NCI-H2107 treated with DMSO at 0.1 percent for 48 hours (cell line): ENCODE measurements around the gene PRDX5.
"Not testable (repeated sequence)": the region's sequence is repeated elsewhere in the genome, so short reads cannot be mapped to it uniquely, and the experiment has no call there.

ENCODE experiments used
- DNase-seq: peaks from one replicate; lab custom pipeline; 2025; ENCODE audit not compliant: unreplicated experiment; lab: John Stamatoyannopoulos, UW

The PRDX5 gene

DNA sequence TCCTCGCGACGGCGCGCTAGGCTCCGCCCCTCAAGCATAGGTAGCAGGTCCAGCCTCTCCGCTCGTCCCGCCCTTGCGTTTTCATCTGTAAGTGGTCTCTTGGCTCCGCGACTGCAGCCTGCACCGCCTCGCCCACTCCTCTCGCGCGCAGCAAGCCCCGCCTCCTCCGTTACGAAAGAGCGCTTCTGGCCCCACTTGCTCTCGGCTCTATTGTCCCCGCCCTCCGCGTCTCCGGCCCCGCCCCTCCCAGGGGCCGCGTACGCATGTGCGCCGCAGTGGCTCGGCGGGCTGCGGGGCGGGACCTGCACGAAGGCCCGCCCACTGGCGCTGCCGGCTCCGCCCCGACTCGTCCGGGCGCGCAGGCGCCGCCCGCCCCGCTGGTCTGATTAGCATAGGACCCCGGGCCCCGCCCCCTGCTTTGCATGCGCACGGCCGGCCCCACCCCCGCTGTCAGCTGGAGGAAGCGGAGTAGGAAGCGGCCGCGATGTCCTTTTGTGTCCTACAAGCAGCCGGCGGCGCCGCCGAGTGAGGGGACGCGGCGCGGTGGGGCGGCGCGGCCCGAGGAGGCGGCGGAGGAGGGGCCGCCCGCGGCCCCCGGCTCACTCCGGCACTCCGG lies 12.7 kb upstream of the PRDX5 start, which contains the start of gene ESRRA:
Gene ESRRA (plus strand): TSS at position 450 of the 616 bp plus-strand sequence. CDS start 1,656 bp downstream, outside the sequence.
- DNase-seq, result peak; percentile 95

DNA sequence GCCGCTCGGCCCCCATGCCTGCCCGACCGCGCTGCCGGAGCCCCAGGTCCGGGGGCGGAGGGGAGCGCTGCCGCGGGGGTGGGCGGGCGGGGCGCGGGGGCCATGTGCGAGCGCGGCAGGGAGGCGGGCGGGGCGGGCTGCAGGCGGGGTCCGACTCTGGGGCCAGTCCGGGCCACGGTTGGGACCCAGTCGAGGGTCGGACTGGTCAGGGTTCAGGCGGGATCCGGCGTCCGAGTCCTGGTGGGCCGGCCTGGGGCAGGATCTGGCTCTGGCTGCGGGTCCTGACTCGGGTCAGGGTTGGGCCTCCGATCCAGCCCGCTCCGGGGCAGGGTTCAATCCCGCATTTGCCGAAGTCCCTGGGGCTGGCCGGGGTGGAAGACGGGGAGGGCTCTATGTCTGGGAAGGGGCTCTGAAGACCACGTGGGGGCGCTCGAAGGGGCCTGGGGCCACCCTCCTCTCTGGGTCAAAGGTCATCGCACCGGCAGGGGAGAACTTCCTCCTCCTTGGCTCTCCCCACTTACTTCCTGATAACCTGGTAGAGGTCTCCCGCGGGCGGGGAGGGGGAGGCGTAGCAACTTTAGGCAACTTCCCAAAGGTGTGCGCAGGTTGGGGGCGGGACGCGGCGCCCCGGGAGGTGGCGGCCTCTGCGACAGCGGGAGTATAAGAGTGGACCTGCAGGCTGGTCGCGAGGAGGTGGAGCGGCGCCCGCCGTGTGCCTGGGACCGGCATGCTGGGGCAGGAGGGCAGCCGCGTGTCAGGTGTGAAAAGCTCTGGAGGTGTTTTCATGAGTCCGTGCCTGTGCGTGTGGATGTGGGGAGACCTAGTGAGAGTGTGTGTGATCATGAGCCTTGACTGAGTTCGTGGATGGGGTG lies 12.0 kb upstream of the PRDX5 start:
- no peak for DNase-seq

GRCh38 chr11:64306563-64306875 lies 11.4 kb upstream of the PRDX5 start:
- DNase-seq, result no peak

DNA sequence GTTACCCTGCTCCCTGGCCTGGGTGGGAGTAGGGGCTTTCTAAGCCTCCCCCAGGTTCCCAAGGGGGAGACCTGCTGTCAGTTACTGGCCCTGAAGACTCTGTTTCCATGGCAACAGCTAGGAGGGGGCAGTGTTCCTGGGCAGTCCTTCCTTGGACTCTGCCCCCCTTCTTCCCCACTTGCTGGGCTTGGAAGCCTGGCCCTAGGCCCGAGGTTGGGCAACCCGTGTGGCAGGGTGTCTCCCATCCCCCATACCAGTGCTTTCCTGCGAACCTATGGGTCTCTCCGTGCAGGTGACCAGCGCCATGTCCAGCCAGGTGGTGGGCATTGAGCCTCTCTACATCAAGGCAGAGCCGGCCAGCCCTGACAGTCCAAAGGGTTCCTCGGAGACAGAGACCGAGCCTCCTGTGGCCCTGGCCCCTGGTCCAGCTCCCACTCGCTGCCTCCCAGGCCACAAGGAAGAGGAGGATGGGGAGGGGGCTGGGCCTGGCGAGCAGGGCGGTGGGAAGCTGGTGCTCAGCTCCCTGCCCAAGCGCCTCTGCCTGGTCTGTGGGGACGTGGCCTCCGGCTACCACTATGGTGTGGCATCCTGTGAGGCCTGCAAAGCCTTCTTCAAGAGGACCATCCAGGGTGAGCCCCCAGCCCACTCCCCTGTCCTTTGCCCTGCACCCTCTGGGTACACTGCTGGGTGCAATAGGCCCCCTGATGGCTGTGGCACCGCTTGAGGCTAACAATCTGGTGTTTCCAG lies 10.9 kb upstream of the PRDX5 start:
- no peak for DNase-seq

- DNase-seq, result not testable (repeated sequence)
These were observed 10.1 kb upstream of the PRDX5 start for GRCh38 chr11:64307795-64308194.

DNA sequence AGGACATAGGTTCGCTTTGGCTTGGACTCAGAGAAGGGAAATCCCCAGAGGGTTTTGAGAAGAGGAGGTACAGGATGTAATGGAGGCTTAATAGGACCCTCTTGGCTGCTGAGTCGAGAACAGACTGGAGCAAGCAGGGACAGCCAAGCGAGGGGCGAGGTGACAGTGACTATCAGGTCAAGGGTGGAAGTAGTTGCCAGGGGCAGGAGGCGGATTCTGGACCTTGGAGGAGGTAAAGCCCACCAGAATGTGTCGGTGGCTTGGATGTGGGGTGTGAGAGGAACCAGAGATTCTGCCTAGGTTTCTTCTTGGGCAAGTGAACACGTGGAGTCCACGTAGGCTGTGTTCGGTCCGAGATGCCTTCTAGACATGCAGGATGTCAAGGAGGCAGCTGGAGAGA lies 5.0 kb upstream of the PRDX5 start:
- DNase-seq, result no peak

GRCh38 chr11:64313491-64314145 lies 4.3 kb upstream of the PRDX5 start:
- no peak for DNase-seq

GRCh38 chr11:64314146-64314804 lies 3.6 kb upstream of the PRDX5 start:
- no peak for DNase-seq

GRCh38 chr11:64314805-64315561 lies 2.9 kb upstream of the PRDX5 start:
- DNase-seq, result no peak

DNA sequence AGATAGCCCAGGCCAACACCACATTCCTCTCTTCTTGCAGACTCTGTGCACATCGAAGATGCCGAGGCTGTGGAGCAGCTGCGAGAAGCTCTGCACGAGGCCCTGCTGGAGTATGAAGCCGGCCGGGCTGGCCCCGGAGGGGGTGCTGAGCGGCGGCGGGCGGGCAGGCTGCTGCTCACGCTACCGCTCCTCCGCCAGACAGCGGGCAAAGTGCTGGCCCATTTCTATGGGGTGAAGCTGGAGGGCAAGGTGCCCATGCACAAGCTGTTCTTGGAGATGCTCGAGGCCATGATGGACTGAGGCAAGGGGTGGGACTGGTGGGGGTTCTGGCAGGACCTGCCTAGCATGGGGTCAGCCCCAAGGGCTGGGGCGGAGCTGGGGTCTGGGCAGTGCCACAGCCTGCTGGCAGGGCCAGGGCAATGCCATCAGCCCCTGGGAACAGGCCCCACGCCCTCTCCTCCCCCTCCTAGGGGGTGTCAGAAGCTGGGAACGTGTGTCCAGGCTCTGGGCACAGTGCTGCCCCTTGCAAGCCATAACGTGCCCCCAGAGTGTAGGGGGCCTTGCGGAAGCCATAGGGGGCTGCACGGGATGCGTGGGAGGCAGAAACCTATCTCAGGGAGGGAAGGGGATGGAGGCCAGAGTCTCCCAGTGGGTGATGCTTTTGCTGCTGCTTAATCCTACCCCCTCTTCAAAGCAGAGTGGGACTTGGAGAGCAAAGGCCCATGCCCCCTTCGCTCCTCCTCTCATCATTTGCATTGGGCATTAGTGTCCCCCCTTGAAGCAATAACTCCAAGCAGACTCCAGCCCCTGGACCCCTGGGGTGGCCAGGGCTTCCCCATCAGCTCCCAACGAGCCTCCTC lies 2.0 kb upstream of the PRDX5 start:
- DNase-seq, result not testable (repeated sequence)

GRCh38 chr11:64316672-64317324 lies 1.1 kb upstream of the PRDX5 start:
- peak; percentile 51 for DNase-seq

- peak; percentile 96 for DNase-seq
These were observed 478 bp upstream of the PRDX5 start, which contains the start of gene TRMT112 for GRCh38 chr11:64317325-64317960. TRMT112 (minus strand) TSS chr11:64317559; CDS start chr11:64317526, 33 bp downstream.

- no peak for DNase-seq
These were observed 1.1 kb downstream of the PRDX5 start for GRCh38 chr11:64318766-64319761.

- DNase-seq, result no peak
These were observed 2.6 kb downstream of the PRDX5 start for GRCh38 chr11:64320556-64320955.

GRCh38 chr11:64321026-64321425 lies 3.1 kb downstream of the PRDX5 start:
- no peak for DNase-seq

DNA sequence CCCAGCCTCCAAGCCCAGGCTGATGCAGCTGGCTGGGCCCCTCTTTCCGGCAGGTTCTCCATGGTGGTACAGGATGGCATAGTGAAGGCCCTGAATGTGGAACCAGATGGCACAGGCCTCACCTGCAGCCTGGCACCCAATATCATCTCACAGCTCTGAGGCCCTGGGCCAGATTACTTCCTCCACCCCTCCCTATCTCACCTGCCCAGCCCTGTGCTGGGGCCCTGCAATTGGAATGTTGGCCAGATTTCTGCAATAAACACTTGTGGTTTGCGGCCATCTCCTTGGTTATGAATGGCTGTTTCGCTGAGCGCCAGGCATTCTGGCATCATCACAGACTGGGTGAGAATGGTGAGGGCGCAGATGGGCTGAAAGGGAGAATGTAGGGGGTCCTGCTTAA lies 3.6 kb downstream of the PRDX5 start:
- DNase-seq, result peak; percentile 57

DNA sequence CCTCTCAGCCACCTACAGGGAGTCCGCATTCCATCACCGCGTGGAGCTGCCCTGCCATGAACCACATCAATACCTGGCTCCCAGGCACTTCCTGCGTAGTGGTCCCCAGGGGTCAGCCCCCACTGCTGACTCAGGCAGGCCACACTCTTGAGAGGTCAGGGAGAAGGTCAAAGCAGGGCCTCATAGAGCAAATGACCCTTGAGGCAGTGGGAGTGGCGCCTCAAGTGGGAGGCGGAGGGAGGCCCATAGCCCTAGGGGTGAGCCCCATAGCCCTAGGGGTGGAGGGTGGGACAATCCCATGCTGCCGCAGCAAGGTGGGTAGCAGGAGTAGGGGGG lies 5.0 kb downstream of the PRDX5 start:
- DNase-seq, result no peak
